ENCODE data around the gene C16orf95.

Gene C16orf95

GRCh38 chr16:87353613-87354012 is 36.4 kb upstream of the C16orf95 start:
- CTCF ChIA-PET, result no interaction called here
- no peak for DNase-seq (ENCODE audit: extremely low spot score)
- POLR2A ChIA-PET, result no interaction called here
- TF ChIP-seq HDGF (IDR thresholded peaks at IDR 0.05; ENCODE audit: borderline replicate concordance), result no peak
- TF ChIP-seq ARNT (IDR thresholded peaks at IDR 0.05), result no peak
- no peak for TF ChIP-seq ZNF384 (IDR thresholded peaks at IDR 0.05)
- TF ChIP-seq BHLHE40 (IDR thresholded peaks at IDR 0.05; ENCODE audit: borderline replicate concordance), result no peak
- no peak for TF ChIP-seq ELF4 (IDR thresholded peaks at IDR 0.05)
- no peak for TF ChIP-seq LEF1 (IDR thresholded peaks at IDR 0.05; ENCODE audit: borderline replicate concordance)
- no peak for TF ChIP-seq L3MBTL2 (conservative IDR thresholded peaks at IDR 0.05)
- no peak for TF ChIP-seq SP1 (IDR thresholded peaks at IDR 0.05)

GRCh38 chr16:87352818-87353217 is 35.6 kb upstream of the C16orf95 start:
- TF ChIP-seq LEF1 (IDR thresholded peaks at IDR 0.05; ENCODE audit: borderline replicate concordance), result no peak
- TF ChIP-seq BHLHE40 (IDR thresholded peaks at IDR 0.05; ENCODE audit: borderline replicate concordance), result no peak
- no peak for TF ChIP-seq NFRKB (IDR thresholded peaks at IDR 0.05)
- no peak for TF ChIP-seq FOXK2 (IDR thresholded peaks at IDR 0.05)
- no peak for TF ChIP-seq L3MBTL2 (conservative IDR thresholded peaks at IDR 0.05)
- no peak for TF ChIP-seq SUZ12 (IDR thresholded peaks at IDR 0.05)
- no peak for TF ChIP-seq FOXA1 (IDR thresholded peaks at IDR 0.05)
- no peak for TF ChIP-seq ELF4 (IDR thresholded peaks at IDR 0.05)
- TF ChIP-seq ARNT (IDR thresholded peaks at IDR 0.05), result no peak
- no peak for TF ChIP-seq HDGF (IDR thresholded peaks at IDR 0.05; ENCODE audit: borderline replicate concordance)
- TF ChIP-seq PKNOX1 (IDR thresholded peaks at IDR 0.05), result no peak
- TF ChIP-seq ZNF384 (IDR thresholded peaks at IDR 0.05), result no peak
- no peak for TF ChIP-seq FOXM1 (IDR thresholded peaks at IDR 0.05; ENCODE audit: borderline replicate concordance)
- no peak for TF ChIP-seq CTBP1 (IDR thresholded peaks at IDR 0.05; ENCODE audit: borderline replicate concordance)
- TF ChIP-seq SP1 (IDR thresholded peaks at IDR 0.05), result no peak
- ChIA-PET CTCF (no interaction called here), POLR2A (no interaction called here)
- no peak for DNase-seq (ENCODE audit: extremely low spot score)

GRCh38 chr16:87351320-87351698 is 34.1 kb upstream of the C16orf95 start:
- CTCF ChIA-PET, result no interaction called here
- DNase-seq (ENCODE audit: extremely low spot score), result no peak
- TF ChIP-seq PKNOX1 (IDR thresholded peaks at IDR 0.05), result no peak
- no peak for TF ChIP-seq FOXA1 (IDR thresholded peaks at IDR 0.05)
- TF ChIP-seq CTBP1 (IDR thresholded peaks at IDR 0.05; ENCODE audit: borderline replicate concordance), result no peak
- no peak for TF ChIP-seq NFRKB (IDR thresholded peaks at IDR 0.05)
- TF ChIP-seq SP1 (IDR thresholded peaks at IDR 0.05), result no peak
- TF ChIP-seq HDGF (IDR thresholded peaks at IDR 0.05; ENCODE audit: borderline replicate concordance), result no peak
- no peak for TF ChIP-seq ELF4 (IDR thresholded peaks at IDR 0.05)
- TF ChIP-seq BHLHE40 (IDR thresholded peaks at IDR 0.05; ENCODE audit: borderline replicate concordance), result no peak
- TF ChIP-seq FOXK2 (IDR thresholded peaks at IDR 0.05), result no peak
- TF ChIP-seq SUZ12 (IDR thresholded peaks at IDR 0.05), result no peak
- POLR2A ChIA-PET, result no interaction called here

GRCh38 chr16:87350681-87351319 is 33.6 kb upstream of the C16orf95 start:
- TF ChIP-seq NFRKB (IDR thresholded peaks at IDR 0.05) (no peak), FOXK2 (IDR thresholded peaks at IDR 0.05) (no peak), L3MBTL2 (conservative IDR thresholded peaks at IDR 0.05) (no peak), FOXA1 (IDR thresholded peaks at IDR 0.05) (no peak), CTBP1 (IDR thresholded peaks at IDR 0.05; ENCODE audit: borderline replicate concordance) (no peak), FOXM1 (IDR thresholded peaks at IDR 0.05; ENCODE audit: borderline replicate concordance) (no peak), SP1 (IDR thresholded peaks at IDR 0.05) (no peak), BHLHE40 (IDR thresholded peaks at IDR 0.05; ENCODE audit: borderline replicate concordance) (no peak), SUZ12 (IDR thresholded peaks at IDR 0.05) (no peak), TARDBP (IDR thresholded peaks at IDR 0.05) (no peak), PKNOX1 (IDR thresholded peaks at IDR 0.05) (no peak), ELF4 (IDR thresholded peaks at IDR 0.05) (no peak)
- CTCF ChIA-PET, result no interaction called here
- no peak for DNase-seq (ENCODE audit: extremely low spot score)
- POLR2A ChIA-PET, result interaction anchor here (1.0 kb wide), 1 partner anchor 21 kb away, joined by 3 read pairs; no protein-coding TSS in a partner anchor

GRCh38 chr16:87350031-87350430 is 32.8 kb upstream of the C16orf95 start:
- POLR2A ChIA-PET, result interaction anchor here (1.0 kb wide), 1 partner anchor 22 kb away, joined by 3 read pairs; no protein-coding TSS in a partner anchor
- no peak for DNase-seq (ENCODE audit: extremely low spot score)
- CTCF ChIA-PET, result no interaction called here
- TF ChIP-seq BHLHE40 (IDR thresholded peaks at IDR 0.05; ENCODE audit: borderline replicate concordance), result no peak
- no peak for TF ChIP-seq ELF4 (IDR thresholded peaks at IDR 0.05)
- no peak for TF ChIP-seq CTBP1 (IDR thresholded peaks at IDR 0.05; ENCODE audit: borderline replicate concordance)
- TF ChIP-seq NFRKB (IDR thresholded peaks at IDR 0.05), result no peak
- TF ChIP-seq TARDBP (IDR thresholded peaks at IDR 0.05), result no peak
- no peak for TF ChIP-seq L3MBTL2 (conservative IDR thresholded peaks at IDR 0.05)
- TF ChIP-seq FOXM1 (IDR thresholded peaks at IDR 0.05; ENCODE audit: borderline replicate concordance), result no peak
- no peak for TF ChIP-seq ZNF384 (IDR thresholded peaks at IDR 0.05)
- no peak for TF ChIP-seq FOXK2 (IDR thresholded peaks at IDR 0.05)
- TF ChIP-seq ARNT (IDR thresholded peaks at IDR 0.05), result no peak
- TF ChIP-seq SUZ12 (IDR thresholded peaks at IDR 0.05), result no peak
- TF ChIP-seq FOXA1 (IDR thresholded peaks at IDR 0.05), result no peak
- TF ChIP-seq LEF1 (IDR thresholded peaks at IDR 0.05; ENCODE audit: borderline replicate concordance), result no peak
- no peak for TF ChIP-seq PKNOX1 (IDR thresholded peaks at IDR 0.05)
- no peak for TF ChIP-seq SP1 (IDR thresholded peaks at IDR 0.05)
- TF ChIP-seq HDGF (IDR thresholded peaks at IDR 0.05; ENCODE audit: borderline replicate concordance), result no peak

Data from HEK293T (cell line).